Mesendoderm (in vitro differentiated cells): ENCODE measurements around the gene SFXN3.

Experiments used
- DNase-seq: peaks from one replicate; pipeline ENCODE4 v3.0.0; 2013
- H2AK5ac ChIP-seq: 2 replicates; pipeline ENCODE4 v1.6.1; 2013; ENCODE audit warnings: low read length, inconsistent platforms
- H2BK120ac ChIP-seq: 2 replicates; pipeline ENCODE4 v1.6.1; 2013; ENCODE audit warnings: low read depth, mild to moderate bottlenecking, low read length, moderate library complexity, mixed read lengths
- H2BK15ac ChIP-seq: replicated peaks from 2 replicates; pipeline ENCODE4 v1.6.1; 2013; ENCODE audit warnings: low read depth, mild to moderate bottlenecking, moderate library complexity
- H2BK5ac ChIP-seq: 2 replicates; pipeline ENCODE4 v1.6.1; 2013; ENCODE audit warnings: low read length, inconsistent platforms
- H3K18ac ChIP-seq: 2 replicates; pipeline ENCODE4 v1.6.1; 2013; ENCODE audit warnings: mild to moderate bottlenecking, low read length, mixed read lengths
- H3K23ac ChIP-seq: one replicate; pipeline ENCODE4 v1.6.1; 2013; ENCODE audit warnings: low read length
- H3K27ac ChIP-seq: 2 replicates; pipeline ENCODE4 v1.5.1; 2013; ENCODE audit warnings: low read depth, mild to moderate bottlenecking, inconsistent platforms, low read length, moderate library complexity
- H3K27me3 ChIP-seq: 2 replicates; pipeline ENCODE4 v1.6.1; 2013; ENCODE audit warnings: low read length, control low read depth, mild to moderate bottlenecking, inconsistent platforms; ENCODE audit not compliant: insufficient read depth, poor library complexity
- H3K36me3 ChIP-seq: 2 replicates; pipeline ENCODE4 v1.6.1; 2013; ENCODE audit warnings: low read length, inconsistent platforms; ENCODE audit not compliant: control insufficient read depth, insufficient read depth
- H3K4ac ChIP-seq: one replicate; pipeline ENCODE4 v1.6.1; 2013; ENCODE audit warnings: low read depth, mild to moderate bottlenecking, low read length, moderate library complexity
- H3K4me1 ChIP-seq: 2 replicates; pipeline ENCODE4 v1.6.1; 2013; ENCODE audit warnings: low read depth, low read length, inconsistent platforms; ENCODE audit not compliant: control insufficient read depth
- H3K4me2 ChIP-seq: 2 replicates; pipeline ENCODE4 v1.6.1; 2013; ENCODE audit warnings: low read length
- H3K4me3 ChIP-seq: 2 replicates; pipeline ENCODE4 v1.5.1; 2013; ENCODE audit warnings: mild to moderate bottlenecking, low read length
- H3K56ac ChIP-seq: one replicate; pipeline ENCODE4 v1.6.1; 2013; ENCODE audit warnings: low read length
- H3K79me1 ChIP-seq: 2 replicates; pipeline ENCODE4 v1.6.1; 2013; ENCODE audit warnings: low read length, inconsistent platforms
- H3K79me2 ChIP-seq: 2 replicates; pipeline ENCODE4 v1.6.1; 2013; ENCODE audit warnings: mild to moderate bottlenecking, low read length; ENCODE audit not compliant: control insufficient read depth, insufficient read depth
- H3K9ac ChIP-seq: 2 replicates; pipeline ENCODE4 v1.6.1; 2013; ENCODE audit warnings: low read length, inconsistent platforms
- H4K5ac ChIP-seq: one replicate; pipeline ENCODE4 v1.6.1; 2013; ENCODE audit warnings: low read length
- H4K8ac ChIP-seq: one replicate; pipeline ENCODE4 v1.6.1; 2013; ENCODE audit warnings: low read depth, mild to moderate bottlenecking, control low read depth, low read length, moderate library complexity
- WGBS: extraction: QIAGEN DNeasy Blood & Tissue Kit; methylation state at CpG from one replicate; pipeline ENCODE4 v1.1.7; 2013; ENCODE audit warnings: low lambda C conversion rate, missing lambda C conversion rate; ENCODE audit not compliant: insufficient coverage; ENCODE audit errors: extremely low coverage; 5-methylcytosine and 5-hydroxymethylcytosine counted together

The SFXN3 gene

DNA sequence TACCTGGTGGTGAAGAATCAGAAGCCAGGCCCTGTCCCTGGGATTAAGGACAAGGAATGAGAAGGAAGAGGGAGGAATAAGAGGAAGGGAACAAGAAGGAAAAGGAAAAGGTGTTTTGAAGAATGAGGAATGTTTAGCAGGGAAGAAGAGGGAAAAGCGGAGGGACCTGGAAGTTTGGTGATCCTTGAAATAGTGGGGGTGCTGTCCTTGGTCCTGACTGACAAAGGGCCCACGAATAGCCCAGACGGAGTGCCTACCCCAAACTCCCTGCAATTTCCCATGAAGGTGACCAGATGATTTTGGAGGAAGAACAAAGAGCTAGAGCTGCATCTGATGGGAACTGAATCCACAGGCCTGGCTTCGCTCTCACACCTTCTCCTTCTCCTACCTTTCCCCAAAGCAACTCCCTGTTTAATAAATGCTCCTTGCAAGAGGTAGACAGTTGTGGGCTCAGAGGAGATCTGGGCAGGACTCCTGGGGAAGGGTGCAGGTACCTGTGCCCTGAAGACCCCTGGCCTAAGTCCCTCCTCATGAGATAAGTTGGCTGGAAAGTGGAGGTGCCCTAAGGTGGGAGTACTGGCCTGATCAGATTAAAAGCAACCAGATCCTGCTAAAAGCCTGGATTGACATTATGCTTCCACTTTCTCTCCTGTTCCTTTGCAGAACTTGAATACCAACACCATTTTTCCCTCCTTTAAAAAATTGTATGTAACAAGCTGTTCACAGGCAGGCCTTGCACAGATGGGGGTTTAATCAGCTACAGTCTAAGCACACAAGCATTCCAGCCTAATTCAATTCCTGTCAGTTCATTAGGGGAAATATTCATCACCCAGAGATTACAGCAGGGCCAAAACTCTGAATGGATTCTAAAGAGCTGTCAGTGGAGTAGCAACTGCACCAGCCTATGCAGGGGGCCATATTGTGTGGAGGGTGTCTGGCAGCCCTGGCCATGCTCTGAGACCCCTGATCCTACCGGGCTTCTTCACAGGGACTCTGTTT is 50.2 kb downstream of the SFXN3 start:
- H3K4me1 ChIP-seq, result no peaks in the 10 kb centered on the region
- no peak overlapping the region for H3K56ac ChIP-seq
- no peak overlapping the region for H3K27ac ChIP-seq
- no peaks in the 10 kb centered on the region for H3K36me3 ChIP-seq
- no peak overlapping the region for H3K4me3 ChIP-seq
- no peak overlapping the region for H3K18ac ChIP-seq
- no peak overlapping the region for H3K4me2 ChIP-seq
- no peak overlapping the region for H2BK5ac ChIP-seq
- no peak overlapping the region for H2AK5ac ChIP-seq
- H3K9ac ChIP-seq, result no peak overlapping the region
- peak; percentile 49 for DNase-seq
- no peaks in the 10 kb centered on the region for H3K79me1 ChIP-seq
- 100% methylated on average over 1 of the region's 5 CpGs for WGBS
- H3K23ac ChIP-seq, result no peak overlapping the region
- H4K8ac ChIP-seq, result no peak overlapping the region
- H3K79me2 ChIP-seq, result no peaks in the 10 kb centered on the region
- no peaks in the 10 kb centered on the region for H3K27me3 ChIP-seq
- H4K5ac ChIP-seq, result no peak overlapping the region
- no peak overlapping the region for H2BK15ac ChIP-seq
- no peak overlapping the region for H2BK120ac ChIP-seq
- H3K4ac ChIP-seq, result no peak overlapping the region

DNA sequence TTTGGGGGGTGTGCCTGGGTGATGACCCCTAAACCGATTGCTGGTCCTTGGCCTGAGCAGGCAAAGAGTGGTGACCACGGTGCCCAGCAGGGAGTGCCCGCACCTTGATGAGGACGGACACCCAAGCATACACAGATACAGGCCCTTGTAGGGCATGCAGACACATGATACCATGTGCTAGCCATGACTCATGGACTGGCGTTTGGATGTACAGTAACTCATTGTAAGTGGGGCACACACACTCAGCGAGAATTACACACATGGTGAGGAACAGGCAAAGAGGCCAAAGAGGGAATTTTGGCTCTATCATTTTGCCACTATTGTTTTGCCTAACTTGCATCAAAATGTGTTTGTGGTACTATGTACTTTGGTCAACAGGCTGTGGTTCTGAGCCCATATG is 54.8 kb downstream of the SFXN3 start:
- H3K18ac ChIP-seq, result no peak overlapping the region
- no peaks in the 10 kb centered on the region for H3K79me1 ChIP-seq
- H3K4me2 ChIP-seq, result no peak overlapping the region
- DNase-seq, result no peak
- no peak overlapping the region for H3K4ac ChIP-seq
- no peaks in the 10 kb centered on the region for H3K4me1 ChIP-seq
- no peaks in the 10 kb centered on the region for H3K79me2 ChIP-seq
- no peak overlapping the region for H3K4me3 ChIP-seq
- H2AK5ac ChIP-seq, result no peak overlapping the region
- H3K9ac ChIP-seq, result no peak overlapping the region
- no peak overlapping the region for H2BK5ac ChIP-seq
- H4K5ac ChIP-seq, result no peak overlapping the region
- H3K27ac ChIP-seq, result no peak overlapping the region
- no peak overlapping the region for H2BK15ac ChIP-seq
- H4K8ac ChIP-seq, result no peak overlapping the region
- H3K36me3 ChIP-seq, result no peaks in the 10 kb centered on the region
- no peak overlapping the region for H2BK120ac ChIP-seq
- WGBS, result no CpG with 5 or more reads among the region's 6 CpGs
- no peak overlapping the region for H3K56ac ChIP-seq
- no peaks in the 10 kb centered on the region for H3K27me3 ChIP-seq
- H3K23ac ChIP-seq, result no peak overlapping the region

- no peak overlapping the region for H3K56ac ChIP-seq
- no peak overlapping the region for H3K9ac ChIP-seq
- H3K4me2 ChIP-seq, result no peak overlapping the region
- no peak overlapping the region for H4K5ac ChIP-seq
- H3K4me1 ChIP-seq, result no peaks in the 10 kb centered on the region
- no peak overlapping the region for H2BK120ac ChIP-seq
- H2AK5ac ChIP-seq, result no peak overlapping the region
- H2BK15ac ChIP-seq, result no peak overlapping the region
- no peak overlapping the region for H3K4me3 ChIP-seq
- no peak overlapping the region for H3K23ac ChIP-seq
- H2BK5ac ChIP-seq, result no peak overlapping the region
- whole genome bisulfite sequencing, result no CpG with 5 or more reads among the region's 10 CpGs
- no peak overlapping the region for H3K27ac ChIP-seq
- no peak for DNase-seq
- no peak overlapping the region for H3K18ac ChIP-seq
- H3K27me3 ChIP-seq, result no peaks in the 10 kb centered on the region
- no peaks in the 10 kb centered on the region for H3K79me1 ChIP-seq
- no peak overlapping the region for H3K4ac ChIP-seq
- H3K79me2 ChIP-seq, result no peaks in the 10 kb centered on the region
- no peak overlapping the region for H4K8ac ChIP-seq
- H3K36me3 ChIP-seq, result no peaks in the 10 kb centered on the region
These were observed 56.3 kb downstream of the SFXN3 start for GRCh38 chr10:101087376-101087775.

DNA sequence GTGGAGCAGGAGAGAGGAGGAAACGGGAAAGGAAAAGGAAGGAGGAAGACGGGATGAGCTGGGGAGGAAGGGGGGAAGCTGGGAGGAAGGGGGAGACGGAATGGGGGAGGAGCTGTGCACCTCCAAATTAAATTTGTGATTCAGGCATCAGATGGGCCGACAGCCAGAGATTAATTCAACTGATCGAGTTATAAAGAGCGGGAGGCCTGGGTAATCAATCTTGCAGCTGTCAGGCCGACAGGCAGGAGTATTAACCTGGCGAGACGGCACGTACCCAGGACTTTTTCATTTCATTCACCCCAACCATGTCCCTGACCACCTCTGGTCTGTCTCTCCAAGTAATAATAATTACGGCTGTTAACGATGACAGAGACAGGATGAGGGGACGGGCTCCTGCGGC is 56.9 kb downstream of the SFXN3 start:
- Histone ChIP-seq H3K79me1 (no peaks in the 10 kb centered on the region), H3K27me3 (no peaks in the 10 kb centered on the region), H3K4me2 (no peak overlapping the region), H2AK5ac (no peak overlapping the region), H3K4ac (no peak overlapping the region), H3K4me3 (no peak overlapping the region), H2BK120ac (no peak overlapping the region), H3K27ac (no peak overlapping the region), H3K56ac (no peak overlapping the region), H4K8ac (no peak overlapping the region), H2BK15ac (no peak overlapping the region), H3K18ac (no peak overlapping the region), H3K9ac (no peak overlapping the region), H2BK5ac (no peak overlapping the region), H3K79me2 (no peaks in the 10 kb centered on the region), H4K5ac (no peak overlapping the region), H3K36me3 (no peaks in the 10 kb centered on the region), H3K23ac (no peak overlapping the region), H3K4me1 (no peaks in the 10 kb centered on the region)
- no CpG with 5 or more reads among the region's 14 CpGs for WGBS
- no peak for DNase-seq

DNA sequence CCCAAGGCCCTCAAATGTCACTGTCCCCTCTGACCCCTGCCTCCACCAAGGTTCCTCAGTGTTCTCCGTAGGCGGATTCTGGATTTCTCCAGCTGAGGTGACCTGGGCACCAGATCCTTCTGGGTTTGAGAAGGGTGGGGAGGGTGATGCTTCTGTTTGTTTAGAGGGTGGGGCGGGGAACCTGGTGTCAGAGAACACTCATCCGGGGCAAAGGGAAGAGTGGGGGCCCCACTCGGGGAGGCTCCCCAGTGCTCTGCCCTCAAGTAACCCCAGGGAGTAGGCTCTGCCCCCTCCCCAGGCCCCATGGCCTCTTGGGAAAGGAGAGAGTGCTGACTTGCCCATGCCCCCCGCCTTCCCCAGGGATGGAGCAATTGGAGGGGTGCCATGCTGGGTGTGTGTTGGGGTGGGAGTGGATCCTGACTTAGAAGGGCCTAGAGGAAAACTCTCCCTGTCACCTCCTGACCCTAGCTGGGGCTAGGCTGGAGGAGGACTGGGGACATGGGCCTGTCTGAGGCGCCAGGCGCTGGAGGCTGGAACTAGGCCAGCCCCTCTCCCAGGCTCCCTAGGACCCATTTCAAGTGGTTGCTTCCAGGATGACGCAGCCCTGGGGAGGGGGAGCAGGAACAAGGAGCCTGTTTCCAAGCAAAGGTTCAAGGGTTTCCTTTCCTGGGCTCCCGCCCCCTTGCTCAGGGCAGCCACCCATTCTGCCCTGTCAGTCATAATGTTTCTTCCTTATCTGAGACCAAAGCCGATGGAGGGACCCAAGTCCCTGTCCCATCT is 58.7 kb downstream of the SFXN3 start:
- no peaks in the 10 kb centered on the region for H3K4me1 ChIP-seq
- no peak for DNase-seq
- no peak overlapping the region for H3K4me3 ChIP-seq
- no peak overlapping the region for H3K4ac ChIP-seq
- no peak overlapping the region for H3K9ac ChIP-seq
- no peak overlapping the region for H2BK120ac ChIP-seq
- H3K23ac ChIP-seq, result no peak overlapping the region
- no peak overlapping the region for H3K27ac ChIP-seq
- H2AK5ac ChIP-seq, result no peak overlapping the region
- H3K4me2 ChIP-seq, result no peak overlapping the region
- H3K79me1 ChIP-seq, result no peaks in the 10 kb centered on the region
- H2BK15ac ChIP-seq, result no peak overlapping the region
- H3K18ac ChIP-seq, result no peak overlapping the region
- no peaks in the 10 kb centered on the region for H3K27me3 ChIP-seq
- WGBS, result no CpG with 5 or more reads among the region's 11 CpGs
- H4K5ac ChIP-seq, result no peak overlapping the region
- no peak overlapping the region for H4K8ac ChIP-seq
- no peak overlapping the region for H3K56ac ChIP-seq
- no peaks in the 10 kb centered on the region for H3K79me2 ChIP-seq
- no peaks in the 10 kb centered on the region for H3K36me3 ChIP-seq
- no peak overlapping the region for H2BK5ac ChIP-seq
